Panc1 (cell line): Measurements from ENCODE around the gene GLI3. TPM values are rescaled to one million over a fixed set of nuclear protein-coding genes. Genes with fewer than 3 reads are reported as not detected.

Experiments
- ATAC-seq: fragments of 200-7000 bp; cut with Tn5 transposase; 2 replicates; pipeline ENCODE4 v1.9.1; 2020; ENCODE audit warnings: mild to moderate bottlenecking, moderate library complexity
- BruUV-seq: library from RNA; stranded (reverse); fragments of 400-500 nt; replicated peaks from 2 replicates; lab custom pipeline; 2021; lab: Mats Ljungman, UMichigan
- CTCF ChIA-PET: fragments of 300-600 bp; sonication (Branson Sonifier 250); formaldehyde crosslinking; loops from one replicate; lab custom pipeline; 2022; ENCODE audit warnings: antibody characterized with exemption; lab: Charles Lee
- POLR2A ChIA-PET: fragments of 300-600 bp; sonication (Branson Sonifier 250); formaldehyde crosslinking; loops from one replicate; lab custom pipeline; 2022; ENCODE audit warnings: antibody characterized with exemption; lab: Charles Lee
- DNase-seq: peaks from one replicate; pipeline ENCODE4 v3.0.0-alpha.2; 2010; ENCODE audit warnings: low read depth, low spot score
- H3K27ac ChIP-seq: 2 replicates; pipeline ENCODE4 v1.5.1; 2011; ENCODE audit warnings: mild to moderate bottlenecking, low read length, inconsistent platforms
- H3K27me3 ChIP-seq: fragments of 200-500 bp; sonication (Bioruptor generic); 2 replicates; pipeline ENCODE4 v1.6.0; 2014; ENCODE audit warnings: low read length, inconsistent platforms; ENCODE audit not compliant: control insufficient read depth, insufficient read depth
- H3K36me3 ChIP-seq: fragments of 200-500 bp; sonication (Bioruptor generic); 2 replicates; pipeline ENCODE4 v1.5.1; 2014; ENCODE audit warnings: inconsistent platforms, mild to moderate bottlenecking, low read length, moderate library complexity; ENCODE audit not compliant: control insufficient read depth, insufficient read depth
- H3K4me1 ChIP-seq: 2 replicates; pipeline ENCODE4 v1.5.1; 2011; ENCODE audit warnings: inconsistent platforms, mild to moderate bottlenecking, low read length, moderate library complexity; ENCODE audit not compliant: control insufficient read depth, insufficient read depth
- H3K4me3 ChIP-seq, 2 experiments: 2 replicates each; pipeline ENCODE4 v1.5.1; 2011 to 2012; ENCODE audit warnings: low read depth in 2 of 2, low read length in 2 of 2, mild to moderate bottlenecking in 2 of 2, inconsistent platforms in 1 of 2, moderate library complexity in 1 of 2
- H3K9me3 ChIP-seq: fragments of 200-500 bp; sonication (Bioruptor generic); 2 replicates; pipeline ENCODE4 v1.5.1; 2014; ENCODE audit warnings: low read depth, mild to moderate bottlenecking, inconsistent platforms, low read length, moderate library complexity; ENCODE audit not compliant: control insufficient read depth, insufficient read depth
- CTCF ChIP-seq: fragments of 450-650 bp; IDR thresholded peaks from 2 replicates; pipeline ENCODE4 v1.5.1; 2017; ENCODE audit warnings: mild to moderate bottlenecking
- POLR2AphosphoS5 ChIP-seq: IDR thresholded peaks from 2 replicates; pipeline ENCODE4 v1.6.1; 2012; ENCODE audit warnings: mild to moderate bottlenecking, low read depth, low read length, moderate library complexity
- REST ChIP-seq, 2 experiments: IDR thresholded peaks; 2 replicates each; pipeline ENCODE4 v1.6.1; 2011 to 2012; ENCODE audit warnings: low read depth in 2 of 2, control low read depth in 1 of 2, low read length in 1 of 2, mild to moderate bottlenecking in 1 of 2, moderate library complexity in 1 of 2; ENCODE audit not compliant: insufficient read depth in 1 of 2
- SIN3A ChIP-seq: IDR thresholded peaks from 2 replicates; pipeline ENCODE4 v1.6.1; 2012; ENCODE audit warnings: low read depth, mild to moderate bottlenecking, low read length, moderate library complexity, borderline replicate concordance; ENCODE audit not compliant: insufficient read depth
- TCF7L2 ChIP-seq: IDR thresholded peaks from 2 replicates; pipeline ENCODE4 v1.6.1; 2011; ENCODE audit warnings: mild to moderate bottlenecking, low read depth, low read length, inconsistent platforms
- in situ Hi-C: cut with HindIII; loops from 2 replicates; pipeline ENCODE4 v1.10.0; 2016; ENCODE audit warnings: low sequenced_read_pairs, low pct_unique_long_range_greater_than_20kb
- intact Hi-C: fragments of 100-400 bp; cut with micrococcal nuclease; formaldehyde crosslinking; loops from one replicate; pipeline ENCODE4 v1.10.0; 2022; ENCODE audit not compliant: unreplicated experiment
- total RNA-seq: library from RNA; stranded (reverse); gene quantifications from one replicate; pipeline ENCODE4 v1.2.1, GENCODE V29; 2021; ENCODE audit not compliant: unreplicated experiment

The GLI3 gene
- total RNA-seq, 1 experiment from 2014 or later: 3.7 TPM

- Histone ChIP-seq H3K36me3 (no peaks in the 10 kb centered on the region), H3K4me3 (no peak overlapping the region), H3K9me3 (no peaks in the 10 kb centered on the region), H3K27ac (no peak overlapping the region), H3K4me1 (peaks cover 3% of the 10 kb centered on the region; the same call in 1 of the 2 replicates), H3K27me3 (no peaks in the 10 kb centered on the region)
- ATAC-seq: no peak
- intact Hi-C loops (no loop called here), in situ Hi-C loops (no loop called here)
- no peak for DNase-seq
- POLR2A ChIA-PET: no interaction called here
- TF ChIP-seq REST (IDR thresholded peaks at IDR 0.05; ENCODE audit: insufficient read depth in 1 of 2, low read depth in 2 of 2, low read length in 1 of 2) (no peak), CTCF (no peak), SIN3A (no peak), POLR2AphosphoS5 (no peak), TCF7L2 (no peak)
- CTCF ChIA-PET: no interaction called here
- no TSS peak for BruUV-seq
Observed at GRCh38 chr7:42099066-42099465, 137.9 kb downstream of the GLI3 start.

GRCh38 chr7:42097752-42098151, 139.3 kb downstream of the GLI3 start:
- Histone ChIP-seq H3K27ac (no peak overlapping the region), H3K4me1 (peaks cover 3% of the 10 kb centered on the region; the same call in 1 of the 2 replicates), H3K4me3 (no peak overlapping the region), H3K36me3 (no peaks in the 10 kb centered on the region), H3K27me3 (no peaks in the 10 kb centered on the region), H3K9me3 (no peaks in the 10 kb centered on the region)
- in situ Hi-C loops (no loop called here), intact Hi-C loops (no loop called here)
- CTCF ChIA-PET: no interaction called here
- no TSS peak for BruUV-seq
- ATAC-seq (peak; percentile 78), DNase-seq (no peak)
- POLR2A ChIA-PET: no interaction called here
- TF ChIP-seq TCF7L2 (no peak), CTCF (no peak; the same call in 1 of the 2 replicates), POLR2AphosphoS5 (no peak), REST (IDR thresholded peaks at IDR 0.05; ENCODE audit: insufficient read depth in 1 of 2, low read depth in 2 of 2, low read length in 1 of 2) (no peak), SIN3A (no peak)
